ENCODE data around the gene GPBP1L1. TPM values are rescaled to one million over a fixed set of nuclear protein-coding genes. Genes with fewer than 3 reads are reported as not detected.

GPBP1L1 gene
- total and polyA plus RNA-seq, 2 of the 13 experiments (the other 11 are each of a cell fraction or from before 2014, with no cell fraction given): 45.9 to 86.1 TPM

- no peak for TF ChIP-seq SOX13 (IDR thresholded peaks at IDR 0.05)
- TF ChIP-seq SOX13 (CRISPR knock-in tag; conservative IDR thresholded peaks at IDR 0.05 in 1 of 2, IDR thresholded peaks at IDR 0.05 in 1 of 2): peak in 1 of 2 experiments; percentile 53; a peak in 1 of 4 replicates
- no peak for TF ChIP-seq CERS6 (CRISPR knock-in tag; IDR thresholded peaks at IDR 0.05)
- no peak for TF ChIP-seq ATRX (CRISPR knock-in tag; IDR thresholded peaks at IDR 0.05; ENCODE audit: borderline replicate concordance)
- TF ChIP-seq ZNF646 (CRISPR knock-in tag; IDR thresholded peaks at IDR 0.05): no peak
- TF ChIP-seq GATAD1 (CRISPR knock-in tag; IDR thresholded peaks at IDR 0.05): 0 out of 2 replicates have a peak, but pooled peaks have one; percentile 11
- TF ChIP-seq RFX5 (IDR thresholded peaks at IDR 0.05; ENCODE audit: low read depth, low read length): 0 out of 2 replicates have a peak, but pooled peaks have one; percentile 68
- TF ChIP-seq ELF3 (CRISPR knock-in tag; IDR thresholded peaks at IDR 0.05): peak; percentile 33; the same call in 1 of the 2 replicates
- peak; percentile 87 for TF ChIP-seq AGO2 (optimal IDR thresholded peaks at IDR 0.05; ENCODE audit: low read depth, low read length)
- TF ChIP-seq EED (CRISPR knock-in tag; IDR thresholded peaks at IDR 0.05): no peak
- 0 out of 2 replicates have a peak, but pooled peaks have one; percentile 36 for TF ChIP-seq SOX5 (CRISPR knock-in tag; IDR thresholded peaks at IDR 0.05; ENCODE audit: borderline replicate concordance)
- TF ChIP-seq ZNF281 (CRISPR knock-in tag; IDR thresholded peaks at IDR 0.05; ENCODE audit: borderline replicate concordance): no peak
- TF ChIP-seq NFKBIZ (CRISPR knock-in tag; IDR thresholded peaks at IDR 0.05): 0 out of 2 replicates have a peak, but pooled peaks have one; percentile 63
- no peak for TF ChIP-seq ZEB1 (IDR thresholded peaks at IDR 0.05; ENCODE audit: insufficient replicate concordance, low read depth)
- no peak for TF ChIP-seq ZBTB38 (CRISPR knock-in tag; IDR thresholded peaks at IDR 0.05)
- TF ChIP-seq ZBTB21 (CRISPR knock-in tag; IDR thresholded peaks at IDR 0.05): no peak
- TF ChIP-seq TAF1 (CRISPR knock-in tag; IDR thresholded peaks at IDR 0.05): peak; percentile 37
- TF ChIP-seq ARID3A (IDR thresholded peaks at IDR 0.05; ENCODE audit: low read depth, low read length): no peak
Measured at GRCh38 chr1:45584351-45585109, 101.8 kb downstream of the GPBP1L1 start (continued).
